DOHH2 (cell line): ENCODE results near the gene OLFM4.

Experiments used
- H3F3A ChIP-seq: fragments of 200-600 bp; sonication (generic), shearing (Covaris generic); 2 replicates; pipeline ENCODE4 v1.6.0; 2016; ENCODE audit warnings: antibody characterized with exemption, mild to moderate bottlenecking; ENCODE audit not compliant: control insufficient read depth, insufficient read depth
- H3K27ac ChIP-seq: fragments of 200-600 bp; sonication (generic); 2 replicates; pipeline ENCODE4 v1.5.1; 2014; ENCODE audit warnings: low read depth, mild to moderate bottlenecking, low read length, moderate library complexity
- H3K27me3 ChIP-seq: fragments of 200-600 bp; sonication (generic); 2 replicates; pipeline ENCODE4 v1.6.1; 2014; ENCODE audit warnings: mild to moderate bottlenecking, low read length, mixed read lengths; ENCODE audit not compliant: control insufficient read depth
- H3K36me3 ChIP-seq: fragments of 200-600 bp; sonication (generic); 2 replicates; pipeline ENCODE4 v1.6.1; 2014; ENCODE audit warnings: mild to moderate bottlenecking, low read length, moderate library complexity, mixed read lengths; ENCODE audit not compliant: control insufficient read depth
- H3K4me1 ChIP-seq: fragments of 200-600 bp; sonication (generic); 2 replicates; pipeline ENCODE4 v1.6.1; 2014; ENCODE audit warnings: mild to moderate bottlenecking, low read length, mixed read lengths; ENCODE audit not compliant: control insufficient read depth
- H3K4me2 ChIP-seq: fragments of 200-600 bp; sonication (generic); 2 replicates; pipeline ENCODE4 v1.6.0; 2014; ENCODE audit warnings: mild to moderate bottlenecking, low read length, moderate library complexity
- H3K4me3 ChIP-seq: fragments of 200-600 bp; sonication (generic); 2 replicates; pipeline ENCODE4 v1.5.1; 2014; ENCODE audit warnings: mild to moderate bottlenecking, low read length, mixed read lengths
- H3K79me2 ChIP-seq: fragments of 200-600 bp; sonication (generic); 2 replicates; pipeline ENCODE4 v1.6.1; 2014; ENCODE audit warnings: mild to moderate bottlenecking, low read length, mixed read lengths; ENCODE audit not compliant: control insufficient read depth
- H3K9me2 ChIP-seq: fragments of 200-600 bp; sonication (generic); replicated peaks from 2 replicates; pipeline ENCODE4 v1.6.1; 2014; ENCODE audit warnings: mild to moderate bottlenecking, low read length, mixed read lengths; ENCODE audit not compliant: control insufficient read depth
- H3K9me3 ChIP-seq: fragments of 200-600 bp; sonication (generic); 2 replicates; pipeline ENCODE4 v1.6.1; 2014; ENCODE audit warnings: antibody characterized with exemption, low read length, mixed read lengths; ENCODE audit not compliant: control insufficient read depth, insufficient read depth
- H4K20me1 ChIP-seq: fragments of 200-600 bp; sonication (generic); 2 replicates; pipeline ENCODE4 v1.6.0; 2014; ENCODE audit warnings: low read depth, mild to moderate bottlenecking, antibody characterized with exemption, low read length, moderate library complexity; ENCODE audit not compliant: control insufficient read depth, insufficient read depth
- CTCF ChIP-seq: fragments of 200-600 bp; sonication (generic); IDR thresholded peaks from one replicate; pipeline ENCODE4 v1.5.1; 2014; ENCODE audit warnings: antibody characterized with exemption, mild to moderate bottlenecking, low read depth, low read length; ENCODE audit not compliant: poor library complexity, severe bottlenecking
- EZH2phosphoT487 ChIP-seq: fragments of 200-600 bp; sonication (generic); IDR thresholded peaks from 2 replicates; pipeline ENCODE4 v1.6.1; 2017; ENCODE audit warnings: borderline replicate concordance, mild to moderate bottlenecking, antibody characterized with exemption, low read length, moderate library complexity, mixed read lengths

OLFM4 gene

GRCh38 chr13:53064731-53065130 lies 36.1 kb downstream of the OLFM4 start:
- no peak overlapping the region for H3K27ac ChIP-seq
- H3K9me3 ChIP-seq = no peaks in the 10 kb centered on the region
- no peaks in the 10 kb centered on the region for H3K4me1 ChIP-seq
- H3F3A ChIP-seq = no peaks in the 10 kb centered on the region
- H3K36me3 ChIP-seq = no peaks in the 10 kb centered on the region
- H3K79me2 ChIP-seq = no peaks in the 10 kb centered on the region
- no peak overlapping the region for H3K4me2 ChIP-seq
- TF ChIP-seq EZH2phosphoT487 (no peak), CTCF (no peak)
- no peaks in the 10 kb centered on the region for H4K20me1 ChIP-seq
- no peaks in the 10 kb centered on the region for H3K27me3 ChIP-seq
- no peaks in the 10 kb centered on the region for H3K9me2 ChIP-seq
- H3K4me3 ChIP-seq = no peak overlapping the region

GRCh38 chr13:53066411-53066810 lies 37.8 kb downstream of the OLFM4 start:
- Histone ChIP-seq H3K4me1 (no peaks in the 10 kb centered on the region), H3F3A (no peaks in the 10 kb centered on the region), H3K9me3 (no peaks in the 10 kb centered on the region), H3K36me3 (no peaks in the 10 kb centered on the region), H3K4me3 (no peak overlapping the region), H3K27ac (no peak overlapping the region), H3K27me3 (no peaks in the 10 kb centered on the region), H3K79me2 (no peaks in the 10 kb centered on the region), H3K9me2 (no peaks in the 10 kb centered on the region), H3K4me2 (no peak overlapping the region), H4K20me1 (no peaks in the 10 kb centered on the region)
- TF ChIP-seq EZH2phosphoT487 (no peak), CTCF (no peak)

- Histone ChIP-seq H3K4me1 (no peaks in the 10 kb centered on the region), H3K9me3 (no peaks in the 10 kb centered on the region), H3K36me3 (no peaks in the 10 kb centered on the region), H3K4me3 (no peak overlapping the region), H3K4me2 (no peak overlapping the region), H4K20me1 (no peaks in the 10 kb centered on the region), H3K27me3 (no peaks in the 10 kb centered on the region), H3K27ac (no peak overlapping the region), H3K79me2 (no peaks in the 10 kb centered on the region), H3K9me2 (no peaks in the 10 kb centered on the region), H3F3A (no peaks in the 10 kb centered on the region)
- TF ChIP-seq EZH2phosphoT487 = no peak
- no peak for TF ChIP-seq CTCF
Observed at GRCh38 chr13:53068585-53069520, 40.2 kb downstream of the OLFM4 start.
